HCT116 (cell line): ENCODE data around the gene IL15RA. TPM values are rescaled to one million over a fixed set of nuclear protein-coding genes. Genes with fewer than 3 reads are reported as not detected.

ENCODE experiments used
- ATAC-seq: fragments of 200-7000 bp; cut with Tn5 transposase; 2 replicates; pipeline ENCODE4 v1.9.1; 2020; ENCODE audit warnings: mild to moderate bottlenecking, moderate library complexity
- BruUV-seq: library from RNA; stranded (reverse); fragments of 400-500 nt; replicated peaks from 2 replicates; lab custom pipeline; 2021; lab: Mats Ljungman, UMichigan
- CTCF ChIA-PET: fragments of 300-600 bp; sonication (Branson Sonifier 250); formaldehyde crosslinking; loops from one replicate; lab custom pipeline; 2021; ENCODE audit warnings: antibody characterized with exemption; lab: Charles Lee
- POLR2A ChIA-PET: fragments of 300-600, 350-600 bp; sonication (Branson Sonifier 250); formaldehyde crosslinking; loops from one replicate; lab custom pipeline; 2021; ENCODE audit warnings: antibody characterized with exemption; lab: Charles Lee
- RAD21 ChIA-PET, 2 experiments: fragments of 300-600 bp; sonication (Branson Sonifier 250); formaldehyde crosslinking; loops; one replicate each; lab custom pipeline; 2023; ENCODE audit warnings: low total read pairs in 2 of 2; ENCODE audit not compliant: uncharacterized antibody in 2 of 2, unreplicated experiment in 2 of 2, low non-redundant PET in 1 of 2; lab: Charles Lee
- DNase-seq: peaks from one replicate; pipeline ENCODE4 v3.0.0-alpha.2; 2010; ENCODE audit warnings: low read depth, low spot score
- H2AFZ ChIP-seq: fragments of 200-600 bp; shearing (Covaris generic), sonication (generic); 2 replicates; pipeline ENCODE4 v1.6.1; 2017; ENCODE audit warnings: low read depth, mixed run types, mixed read lengths, antibody characterized with exemption, low read length; ENCODE audit not compliant: poor library complexity, severe bottlenecking
- H3K27ac ChIP-seq: 2 replicates; pipeline ENCODE4 v1.5.1; 2012; ENCODE audit warnings: low read depth, low read length
- H3K27me3 ChIP-seq: fragments of 200-600 bp; sonication (generic); 2 replicates; pipeline ENCODE4 v1.6.1; 2016; ENCODE audit warnings: mixed run types, low read length, mixed read lengths; ENCODE audit not compliant: insufficient read depth
- H3K36me3 ChIP-seq, 2 experiments: fragments of 200-500 bp in 1 of 2; fragments of 200-600 bp in 1 of 2; sonication (Bioruptor generic) in 1 of 2; sonication (generic) in 1 of 2; 2 replicates each; pipeline versions ENCODE4 v1.5.1 to v1.6.1; 2014 to 2016; ENCODE audit warnings: low read length in 2 of 2, inconsistent platforms in 1 of 2, mixed read lengths in 1 of 2, mixed run types in 1 of 2; ENCODE audit not compliant: insufficient read depth in 2 of 2, control insufficient read depth in 1 of 2
- H3K4me1 ChIP-seq, 2 experiments: fragments of 200-600 bp in 1 of 2; sonication (generic) in 1 of 2; 2 replicates each; pipeline versions ENCODE4 v1.5.1 to v1.6.1; 2012 to 2017; ENCODE audit warnings: low read length in 2 of 2, inconsistent platforms in 1 of 2, mild to moderate bottlenecking in 1 of 2, mixed read lengths in 1 of 2, mixed run types in 1 of 2, moderate library complexity in 1 of 2; ENCODE audit not compliant: insufficient read depth in 2 of 2, control insufficient read depth in 1 of 2
- H3K4me2 ChIP-seq: fragments of 200-600 bp; sonication (generic); 2 replicates; pipeline ENCODE4 v1.6.1; 2017; ENCODE audit warnings: mixed run types, low read length, mixed read lengths
- H3K4me3 ChIP-seq, 2 experiments: fragments of 200-600 bp in 1 of 2; sonication (generic) in 1 of 2; replicated peaks in 1 of 2; 2 replicates each; pipeline ENCODE4 v1.5.1; 2011 to 2016; ENCODE audit warnings: low read length in 2 of 2, control low read depth in 1 of 2, low read depth in 1 of 2, mild to moderate bottlenecking in 1 of 2, mixed read lengths in 1 of 2, mixed run types in 1 of 2
- H3K79me2 ChIP-seq: fragments of 200-600 bp; sonication (generic); 2 replicates; pipeline ENCODE4 v1.6.1; 2017; ENCODE audit warnings: mild to moderate bottlenecking, mixed run types, low read length, moderate library complexity, mixed read lengths; ENCODE audit not compliant: insufficient read depth
- H3K9ac ChIP-seq: fragments of 200-600 bp; sonication (generic); 2 replicates; pipeline ENCODE4 v1.6.1; 2016; ENCODE audit warnings: low read length, mixed read lengths
- H3K9me2 ChIP-seq: fragments of 200-600 bp; sonication (generic), shearing (Covaris generic); 2 replicates; pipeline ENCODE4 v1.6.1; 2017; ENCODE audit warnings: mixed run types, mild to moderate bottlenecking, moderate library complexity; ENCODE audit not compliant: insufficient read depth
- H3K9me3 ChIP-seq, 2 experiments: fragments of 200-500 bp in 1 of 2; fragments of 200-600 bp in 1 of 2; sonication (Bioruptor generic) in 1 of 2; sonication (generic) in 1 of 2; 2 replicates each; pipeline ENCODE4 v1.6.1; 2014 to 2017; ENCODE audit warnings: low read length in 2 of 2, mixed read lengths in 2 of 2, inconsistent platforms in 1 of 2, low read depth in 1 of 2, mild to moderate bottlenecking in 1 of 2, mixed run types in 1 of 2, moderate library complexity in 1 of 2; ENCODE audit not compliant: control insufficient read depth in 1 of 2, insufficient read depth in 1 of 2
- H4K20me1 ChIP-seq: fragments of 200-600 bp; sonication (generic), shearing (Covaris generic); 2 replicates; pipeline ENCODE4 v1.6.1; 2017; ENCODE audit warnings: mixed run types, mild to moderate bottlenecking, moderate library complexity; ENCODE audit not compliant: insufficient read depth
- ATF3 ChIP-seq: IDR thresholded peaks from 2 replicates; pipeline ENCODE4 v1.6.1; 2012
- CEBPB ChIP-seq: IDR thresholded peaks from 2 replicates; pipeline ENCODE4 v1.6.1; 2012; ENCODE audit warnings: low read depth
- intact Hi-C: fragments of 100-400 bp; cut with micrococcal nuclease; formaldehyde crosslinking; loops from 2 replicates; pipeline ENCODE4 v1.10.0; 2022
- total RNA-seq: library from RNA; stranded (reverse); gene quantifications from one replicate; pipeline ENCODE4 v1.2.1, GENCODE V29; 2021; ENCODE audit not compliant: unreplicated experiment
- TF ChIP-seq, protein P1 (sequence below), 3 experiments: fragments of 200-600 bp in 1 of 3; sonication (generic) in 1 of 3; IDR thresholded peaks in 2 of 3; conservative IDR thresholded peaks in 1 of 3; 2 replicates each; pipeline ENCODE4 v1.5.1; 2012 to 2017; ENCODE audit warnings: low read depth in 2 of 3, low read length in 2 of 3, antibody characterized with exemption in 1 of 3, borderline replicate concordance in 1 of 3, control low read depth in 1 of 3, mild to moderate bottlenecking in 1 of 3, mixed read lengths in 1 of 3, mixed run types in 1 of 3, moderate library complexity in 1 of 3; ENCODE audit not compliant: insufficient read depth in 1 of 3

Gene IL15RA
- total RNA-seq, 1 experiment from 2014 or later: 10.5 TPM

GRCh38 chr10:5951167-5951711, 26.1 kb downstream of the IL15RA start:
- intact Hi-C loops: loop anchor here (5.0 kb wide), 1 partner anchor 451 kb away; no protein-coding TSS in a partner anchor
- Histone ChIP-seq H4K20me1 (no peaks in the 10 kb centered on the region), H3K79me2 (no peaks in the 10 kb centered on the region), H3K4me1 (peaks cover 11 to 14% of the 10 kb centered on the region in 2 experiments; a peak in 3 of 4 replicates), H3K9me3 (no peaks in the 10 kb centered on the region), H3K36me3 (no peaks in the 10 kb centered on the region), H3K9ac (no peak overlapping the region), H3K4me3 (no peak overlapping the region), H3K27me3 (no peaks in the 10 kb centered on the region), H2AFZ (no peak overlapping the region), H3K9me2 (no peaks in the 10 kb centered on the region), H3K4me2 (0 out of 2 replicates have a peak overlapping the region, but pooled peaks have one; percentile 9), H3K27ac (no peak overlapping the region)
- peak; percentile 41; the same call in 1 of the 2 replicates for TF ChIP-seq CEBPB
- TF ChIP-seq, protein P1, sequence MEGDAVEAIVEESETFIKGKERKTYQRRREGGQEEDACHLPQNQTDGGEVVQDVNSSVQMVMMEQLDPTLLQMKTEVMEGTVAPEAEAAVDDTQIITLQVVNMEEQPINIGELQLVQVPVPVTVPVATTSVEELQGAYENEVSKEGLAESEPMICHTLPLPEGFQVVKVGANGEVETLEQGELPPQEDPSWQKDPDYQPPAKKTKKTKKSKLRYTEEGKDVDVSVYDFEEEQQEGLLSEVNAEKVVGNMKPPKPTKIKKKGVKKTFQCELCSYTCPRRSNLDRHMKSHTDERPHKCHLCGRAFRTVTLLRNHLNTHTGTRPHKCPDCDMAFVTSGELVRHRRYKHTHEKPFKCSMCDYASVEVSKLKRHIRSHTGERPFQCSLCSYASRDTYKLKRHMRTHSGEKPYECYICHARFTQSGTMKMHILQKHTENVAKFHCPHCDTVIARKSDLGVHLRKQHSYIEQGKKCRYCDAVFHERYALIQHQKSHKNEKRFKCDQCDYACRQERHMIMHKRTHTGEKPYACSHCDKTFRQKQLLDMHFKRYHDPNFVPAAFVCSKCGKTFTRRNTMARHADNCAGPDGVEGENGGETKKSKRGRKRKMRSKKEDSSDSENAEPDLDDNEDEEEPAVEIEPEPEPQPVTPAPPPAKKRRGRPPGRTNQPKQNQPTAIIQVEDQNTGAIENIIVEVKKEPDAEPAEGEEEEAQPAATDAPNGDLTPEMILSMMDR (IDR thresholded peaks at IDR 0.05 in 2 of 3, conservative IDR thresholded peaks at IDR 0.05 in 1 of 3; ENCODE audit: borderline replicate concordance in 1 of 3, insufficient read depth in 1 of 3, low read depth in 2 of 3, low read length in 2 of 3): no peak
- TF ChIP-seq ATF3: peak; percentile 57; the same call in 1 of the 2 replicates
- DNase-seq (no peak), ATAC-seq (no peak)
- no TSS peak for BruUV-seq
- ChIA-PET RAD21 (no interaction called here), POLR2A (no interaction called here), CTCF (interaction anchor here (1.2 to 1.6 kb wide), 2 partner anchors 135 to 450 kb away, joined by 4 read pairs; no protein-coding TSS in a partner anchor)
